ENCODE data around the gene IFNGR1.

IFNGR1 gene

GRCh38 chr6:137202078-137202477 is 17.1 kb downstream of the IFNGR1 start:
- Histone ChIP-seq H3K4me3 (no peak overlapping the region), H3K27ac (no peak overlapping the region)
- DNase-seq (ENCODE audit: low spot score), result no peak
- TF ChIP-seq CTCF (IDR thresholded peaks at IDR 0.05), result no peak

GRCh38 chr6:137201006-137201405 is 18.2 kb downstream of the IFNGR1 start:
- TF ChIP-seq CTCF (IDR thresholded peaks at IDR 0.05), result no peak
- no peak for DNase-seq (ENCODE audit: low spot score)
- Histone ChIP-seq H3K4me3 (no peak overlapping the region), H3K27ac (no peak overlapping the region)

- no peak overlapping the region for H3K27ac ChIP-seq
- no peak for TF ChIP-seq CTCF (IDR thresholded peaks at IDR 0.05)
- H3K4me3 ChIP-seq, result no peak overlapping the region
- DNase-seq (ENCODE audit: low spot score), result no peak
These were observed 18.9 kb downstream of the IFNGR1 start for GRCh38 chr6:137200288-137200687.

GRCh38 chr6:137197684-137198645 is 21.2 kb downstream of the IFNGR1 start:
- TF ChIP-seq CTCF (IDR thresholded peaks at IDR 0.05), result no peak
- DNase-seq (ENCODE audit: low spot score), result no peak
- no peak overlapping the region for H3K27ac ChIP-seq
- no peak overlapping the region for H3K4me3 ChIP-seq

- DNase-seq (ENCODE audit: low spot score), result no peak
- Histone ChIP-seq H3K4me3 (no peak overlapping the region), H3K27ac (no peak overlapping the region)
- no peak for TF ChIP-seq CTCF (IDR thresholded peaks at IDR 0.05)
These were observed 25.7 kb downstream of the IFNGR1 start for GRCh38 chr6:137193256-137194070.

GRCh38 chr6:137192821-137193220 is 26.4 kb downstream of the IFNGR1 start:
- Histone ChIP-seq H3K4me3 (no peak overlapping the region), H3K27ac (no peak overlapping the region)
- no peak for TF ChIP-seq CTCF (IDR thresholded peaks at IDR 0.05)
- DNase-seq (ENCODE audit: low spot score), result no peak
